ENCODE data around the gene C9orf85. TPM values are rescaled to one million over a fixed set of nuclear protein-coding genes. Genes with fewer than 3 reads are reported as not detected.
A peak's percentile ranks its signal among the peaks of the same experiment; 100 is the strongest.

C9orf85 gene, protein sequence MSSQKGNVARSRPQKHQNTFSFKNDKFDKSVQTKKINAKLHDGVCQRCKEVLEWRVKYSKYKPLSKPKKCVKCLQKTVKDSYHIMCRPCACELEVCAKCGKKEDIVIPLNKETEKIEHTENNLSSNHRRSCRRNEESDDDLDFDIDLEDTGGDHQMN
- 29.8 TPM for total RNA-seq
- 11.1 TPM for polyA plus RNA-seq

DNA sequence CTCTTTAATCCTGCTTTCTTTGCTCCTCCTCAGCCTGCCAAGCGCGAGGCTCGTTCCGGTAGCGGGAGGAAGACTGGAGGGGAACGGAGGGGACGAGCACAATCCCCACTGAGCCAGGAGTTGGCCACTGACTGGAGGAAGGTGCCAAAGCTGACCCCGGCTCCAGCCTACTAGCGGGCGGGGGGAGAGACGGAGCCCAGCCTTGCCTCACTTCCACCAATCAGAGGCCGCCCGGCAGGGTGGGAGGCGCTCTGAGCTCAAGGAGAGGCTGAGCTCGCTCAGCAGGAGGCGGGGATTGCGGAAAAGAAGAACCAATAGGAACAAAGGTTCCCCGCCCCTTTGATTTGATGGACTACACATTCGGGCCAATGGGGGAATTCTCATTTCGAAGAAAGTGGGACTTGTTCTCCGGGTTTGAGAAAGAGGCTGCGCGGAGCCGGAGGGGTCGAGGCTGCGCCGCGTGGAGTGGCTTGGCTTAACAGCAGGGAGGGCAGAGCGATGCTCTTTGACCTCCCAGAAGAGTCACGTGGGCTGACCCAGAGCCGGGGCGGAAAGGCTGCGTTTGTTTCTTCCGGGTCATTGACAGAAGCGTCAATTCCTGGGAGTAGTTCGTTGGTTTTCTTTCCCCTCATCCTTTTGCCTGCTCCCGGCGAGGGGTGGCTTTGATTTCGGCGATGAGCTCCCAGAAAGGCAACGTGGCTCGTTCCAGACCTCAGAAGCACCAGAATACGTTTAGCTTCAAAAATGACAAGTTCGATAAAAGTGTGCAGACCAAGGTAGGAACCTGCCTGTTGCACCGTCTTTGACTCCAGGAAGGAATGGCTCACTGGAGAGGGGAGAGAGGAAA, at the start of gene C9orf85, which contains the start of gene ABHD17B:
Gene C9orf85, plus strand, starts transcription at position 579 of the 847 bp plus-strand sequence. Its CDS starts 96 bp downstream, at position 675.
Gene ABHD17B, minus strand, starts transcription at position 133 of the 847 bp plus-strand sequence. CDS start 36,113 bp downstream, outside the sequence.
- Histone ChIP-seq H3K4me1 (ENCODE audit: insufficient read depth) (no peaks in the 10 kb centered on the region), H3K36me3 (ENCODE audit: insufficient read depth) (no peaks in the 10 kb centered on the region), H3K27ac (ENCODE audit: low read depth) (peak within 1 kb of the TSS; percentile 91), H3K4me3 (ENCODE audit: low read depth, low read length) (peak within 1 kb of the TSS; percentile 96)
- WGBS, result under 1% methylated on average over 45 of the region's 45 CpGs
- DNase-seq (ENCODE audit: extremely low spot score), result peak; percentile 99

DNA sequence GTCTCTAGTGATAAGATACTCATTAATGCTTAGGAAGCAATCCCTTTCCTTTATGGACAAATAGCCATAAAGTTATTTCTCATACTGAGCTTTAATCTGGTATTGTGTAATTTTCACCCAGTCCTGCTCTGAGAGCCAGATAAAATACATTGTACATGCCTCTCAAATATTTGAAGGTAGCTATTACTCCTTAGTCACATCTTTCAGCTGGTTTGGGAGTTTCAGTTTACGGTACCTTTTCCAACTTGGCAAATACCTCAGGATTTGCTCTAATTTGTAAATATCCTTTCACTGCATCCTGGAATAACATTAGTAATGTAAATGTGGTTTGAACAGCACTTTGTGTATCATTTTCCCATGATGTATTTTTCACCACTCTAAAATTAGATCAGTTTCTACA, 47.8 kb upstream of the C9orf85 start:
- Histone ChIP-seq H3K36me3 (ENCODE audit: insufficient read depth) (peaks cover 2% of the 10 kb centered on the region), H3K27ac (ENCODE audit: low read depth) (no peak overlapping the region), H3K4me1 (ENCODE audit: insufficient read depth) (no peaks in the 10 kb centered on the region), H3K4me3 (ENCODE audit: low read depth, low read length) (no peak overlapping the region)
- 86% methylated on average over 1 of the region's 1 CpG for WGBS
- DNase-seq (ENCODE audit: extremely low spot score), result no peak

DNA sequence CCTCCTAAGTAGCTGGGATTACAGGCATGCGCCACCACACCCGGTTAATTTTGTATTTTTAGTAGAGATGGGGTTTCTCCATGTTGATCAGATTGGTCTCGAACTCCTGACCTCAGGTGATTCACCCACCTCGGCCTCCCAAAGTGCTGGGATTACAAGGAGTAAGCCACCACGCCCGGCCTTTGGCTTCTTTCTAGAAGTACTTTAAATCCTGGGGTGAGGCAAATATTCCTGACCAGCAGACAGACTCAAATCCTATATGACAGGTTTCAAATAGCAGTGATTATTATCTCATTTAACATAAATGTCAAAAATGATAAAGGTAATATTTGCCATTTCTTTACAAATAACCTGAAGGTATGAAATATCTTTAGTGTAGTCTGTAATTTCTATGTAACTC, 36.1 kb upstream of the C9orf85 start:
- no peak for DNase-seq (ENCODE audit: extremely low spot score)
- Histone ChIP-seq H3K4me3 (ENCODE audit: low read depth, low read length) (no peak overlapping the region), H3K36me3 (ENCODE audit: insufficient read depth) (no peaks in the 10 kb centered on the region), H3K4me1 (ENCODE audit: insufficient read depth) (no peaks in the 10 kb centered on the region), H3K27ac (ENCODE audit: low read depth) (no peak overlapping the region)
- WGBS, result 97% methylated on average over 6 of the region's 6 CpGs

DNA sequence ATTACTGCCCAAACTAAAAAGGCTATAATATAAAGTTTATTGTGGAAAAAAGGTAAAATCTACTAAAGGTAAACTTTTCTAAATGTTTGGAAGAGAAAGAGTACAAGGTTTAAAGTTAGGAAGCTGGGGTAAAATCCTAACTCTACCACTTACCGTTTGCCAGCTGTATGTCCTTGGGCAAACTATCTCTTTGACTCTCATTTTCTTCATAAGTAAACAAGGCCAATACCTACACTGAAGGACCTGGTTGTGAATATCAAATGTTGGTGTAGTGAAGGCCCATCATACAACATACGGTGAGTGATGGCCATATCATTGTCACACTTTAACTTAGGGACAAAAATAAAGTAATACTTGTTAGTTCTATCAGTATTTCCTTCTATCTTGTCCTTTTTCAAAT, 35.3 kb upstream of the C9orf85 start:
- Histone ChIP-seq H3K36me3 (ENCODE audit: insufficient read depth) (no peaks in the 10 kb centered on the region), H3K27ac (ENCODE audit: low read depth) (no peak overlapping the region), H3K4me1 (ENCODE audit: insufficient read depth) (no peaks in the 10 kb centered on the region), H3K4me3 (ENCODE audit: low read depth, low read length) (no peak overlapping the region)
- no peak for DNase-seq (ENCODE audit: extremely low spot score)
- WGBS, result 96% methylated on average over 2 of the region's 2 CpGs

DNA sequence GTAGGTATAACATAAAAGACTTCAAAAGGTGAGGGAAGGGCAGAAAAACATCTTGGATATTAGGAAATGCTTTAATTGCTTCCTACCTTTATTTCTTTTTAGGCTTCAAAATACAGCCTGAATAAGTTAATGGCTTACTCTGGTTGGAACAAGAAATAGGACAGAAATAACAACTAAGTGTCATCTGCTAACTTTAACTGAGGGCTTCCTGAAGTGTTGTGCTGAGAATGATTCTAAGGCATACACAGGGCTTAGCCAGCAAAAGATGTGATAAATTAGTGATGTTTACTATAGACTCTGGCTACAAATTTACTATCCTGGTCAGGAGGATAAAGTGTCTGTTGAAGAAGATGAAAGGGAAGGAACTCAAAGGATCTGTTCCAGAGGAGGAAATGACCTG, 34.6 kb upstream of the C9orf85 start:
- Histone ChIP-seq H3K4me3 (ENCODE audit: low read depth, low read length) (no peak overlapping the region), H3K36me3 (ENCODE audit: insufficient read depth) (no peaks in the 10 kb centered on the region), H3K4me1 (ENCODE audit: insufficient read depth) (no peaks in the 10 kb centered on the region), H3K27ac (ENCODE audit: low read depth) (no peak overlapping the region)
- no peak for DNase-seq (ENCODE audit: extremely low spot score)

DNA sequence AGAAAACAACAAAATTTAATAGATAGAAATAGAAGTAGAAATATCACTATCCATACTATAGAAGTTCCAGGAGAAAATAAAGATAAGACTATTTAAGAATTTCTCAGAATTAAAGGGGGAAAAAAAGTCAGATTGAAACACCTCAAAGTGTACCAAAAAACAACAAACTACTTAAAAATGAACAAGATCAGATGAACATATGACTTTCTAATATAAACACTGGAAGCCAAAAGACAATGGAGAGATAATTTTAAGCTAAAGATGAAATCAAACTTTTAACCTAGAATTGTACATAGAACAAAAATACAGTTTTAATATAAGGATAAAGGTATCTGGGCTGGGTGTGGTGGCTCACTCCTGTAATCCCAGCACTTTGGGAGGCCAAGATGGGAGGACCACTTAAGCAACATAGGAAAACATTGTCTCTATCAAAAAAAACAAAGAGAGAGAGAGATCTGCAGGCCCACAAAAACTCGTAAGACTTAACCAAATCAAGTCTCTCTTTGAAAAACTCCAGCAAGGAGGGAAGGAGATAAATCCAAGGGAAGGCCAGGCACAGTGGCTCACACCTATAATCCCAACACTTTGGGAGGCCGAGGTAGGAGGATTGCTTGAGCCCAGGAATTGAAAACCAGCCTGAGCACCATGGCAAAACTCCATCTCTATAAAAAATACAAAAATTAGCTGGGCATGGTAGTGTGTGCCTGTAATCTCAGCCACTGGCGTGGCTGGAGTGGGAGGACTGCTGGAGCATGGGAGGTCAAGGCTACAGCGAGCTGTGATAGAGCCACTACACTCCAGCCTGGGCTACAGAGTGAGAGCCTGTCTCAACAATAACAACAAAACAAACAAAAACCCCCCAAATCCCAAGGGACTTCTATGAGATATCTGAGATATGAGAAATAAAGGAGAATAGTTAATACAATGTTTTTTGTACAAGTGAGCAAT, 32.8 kb upstream of the C9orf85 start:
- H3K4me1 ChIP-seq (ENCODE audit: insufficient read depth), result no peaks in the 10 kb centered on the region
- H3K27ac ChIP-seq (ENCODE audit: low read depth), result no peak overlapping the region
- no peak for DNase-seq (ENCODE audit: extremely low spot score)
- no peaks in the 10 kb centered on the region for H3K36me3 ChIP-seq (ENCODE audit: insufficient read depth)
- 98% methylated on average over 4 of the region's 4 CpGs for WGBS
- H3K4me3 ChIP-seq (ENCODE audit: low read depth, low read length), result no peak overlapping the region

DNA sequence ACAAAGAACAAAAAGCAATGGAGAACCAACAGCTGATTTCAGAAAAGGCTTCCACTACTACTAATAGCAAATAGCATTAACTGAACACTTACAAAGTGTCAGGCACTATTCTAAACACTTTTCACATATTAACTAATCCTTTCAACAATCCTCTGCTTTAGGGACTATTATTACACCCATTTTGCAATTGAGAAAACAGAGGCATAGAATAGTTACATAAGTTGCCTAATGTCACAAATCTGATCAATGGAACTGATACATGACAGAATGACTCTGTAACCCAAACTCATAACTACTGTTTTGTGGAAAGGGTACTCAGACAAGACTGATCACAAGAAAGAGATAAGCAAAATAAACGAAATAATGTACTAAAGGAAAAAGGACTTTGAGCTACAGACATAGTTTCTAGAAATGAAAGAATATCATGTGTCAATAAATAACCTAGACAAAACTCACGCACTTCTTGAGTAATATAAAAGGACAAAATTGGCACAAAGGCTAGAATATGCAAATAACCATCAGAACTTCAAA, 31.7 kb upstream of the C9orf85 start:
- no peak for DNase-seq (ENCODE audit: extremely low spot score)
- Histone ChIP-seq H3K4me3 (ENCODE audit: low read depth, low read length) (no peak overlapping the region), H3K27ac (ENCODE audit: low read depth) (no peak overlapping the region), H3K36me3 (ENCODE audit: insufficient read depth) (no peaks in the 10 kb centered on the region), H3K4me1 (ENCODE audit: insufficient read depth) (no peaks in the 10 kb centered on the region)
- 94% methylated on average over 2 of the region's 2 CpGs for WGBS

DNA sequence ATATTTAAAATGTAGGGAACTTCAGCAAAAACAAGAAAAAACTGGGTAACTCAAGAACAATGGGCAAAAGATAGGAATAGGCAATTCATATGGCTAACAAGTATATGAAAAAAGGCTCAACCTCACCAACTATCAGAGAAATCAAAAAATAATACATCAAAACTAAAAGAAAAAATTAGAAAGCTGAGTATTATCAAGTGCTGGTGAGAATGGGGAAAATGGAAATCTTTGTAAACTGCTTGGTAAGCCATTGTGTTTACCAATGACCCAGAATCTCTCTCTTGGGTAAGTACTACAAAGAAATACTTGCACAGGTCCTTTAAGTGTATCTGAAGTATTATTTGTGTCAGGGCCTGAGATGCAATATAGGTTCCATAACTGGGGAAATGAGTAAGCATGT, 27.4 kb upstream of the C9orf85 start:
- Histone ChIP-seq H3K27ac (ENCODE audit: low read depth) (no peak overlapping the region), H3K4me1 (ENCODE audit: insufficient read depth) (no peaks in the 10 kb centered on the region), H3K4me3 (ENCODE audit: low read depth, low read length) (no peak overlapping the region), H3K36me3 (ENCODE audit: insufficient read depth) (no peaks in the 10 kb centered on the region)
- no peak for DNase-seq (ENCODE audit: extremely low spot score)

DNA sequence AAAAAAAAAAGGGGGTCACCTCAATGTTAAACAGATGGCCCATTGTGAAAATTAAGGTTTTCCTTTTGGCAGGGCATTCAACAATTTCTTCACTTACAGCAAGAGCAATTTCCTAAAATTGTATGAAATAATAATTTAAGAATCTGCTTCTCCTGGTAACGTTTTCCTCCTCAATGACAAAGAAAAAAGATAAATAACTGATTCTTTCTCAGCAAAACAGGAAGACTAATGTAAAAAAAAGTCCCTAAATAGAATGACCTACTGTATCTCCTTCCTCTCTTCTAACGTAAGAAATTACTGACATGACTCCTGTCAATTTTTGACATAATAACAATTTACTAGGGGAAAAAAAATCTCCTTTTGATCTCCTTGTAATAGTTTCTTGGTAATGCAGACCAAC, 26.0 kb upstream of the C9orf85 start:
- Histone ChIP-seq H3K36me3 (ENCODE audit: insufficient read depth) (no peaks in the 10 kb centered on the region), H3K4me3 (ENCODE audit: low read depth, low read length) (no peak overlapping the region), H3K27ac (ENCODE audit: low read depth) (peak overlapping the region; percentile 23), H3K4me1 (ENCODE audit: insufficient read depth) (no peaks in the 10 kb centered on the region)
- WGBS, result 58% methylated on average over 2 of the region's 2 CpGs
- no peak for DNase-seq (ENCODE audit: extremely low spot score)

DNA sequence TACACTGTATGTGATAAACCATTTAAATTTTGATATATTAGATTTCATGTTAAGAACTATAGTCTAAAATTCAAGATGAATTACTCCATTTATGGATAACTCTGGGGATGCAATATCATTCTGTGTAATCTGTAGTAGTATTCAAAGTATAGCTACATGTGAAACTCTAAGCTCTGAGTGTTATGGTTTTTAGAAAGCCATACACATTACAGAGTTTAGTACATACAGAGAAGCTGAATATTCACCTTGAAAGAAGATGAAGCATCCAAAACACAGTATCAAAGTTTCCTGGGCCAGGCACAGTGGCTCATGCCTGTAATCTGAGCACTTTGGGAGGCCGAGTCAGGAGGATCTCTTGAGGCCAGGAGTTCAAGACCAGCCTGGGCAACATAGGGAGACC, 25.4 kb upstream of the C9orf85 start:
- H3K27ac ChIP-seq (ENCODE audit: low read depth), result no peak overlapping the region
- no peak overlapping the region for H3K4me3 ChIP-seq (ENCODE audit: low read depth, low read length)
- no peak for DNase-seq (ENCODE audit: extremely low spot score)
- H3K4me1 ChIP-seq (ENCODE audit: insufficient read depth), result no peaks in the 10 kb centered on the region
- 95% methylated on average over 1 of the region's 1 CpG for WGBS
- no peaks in the 10 kb centered on the region for H3K36me3 ChIP-seq (ENCODE audit: insufficient read depth)

DNA sequence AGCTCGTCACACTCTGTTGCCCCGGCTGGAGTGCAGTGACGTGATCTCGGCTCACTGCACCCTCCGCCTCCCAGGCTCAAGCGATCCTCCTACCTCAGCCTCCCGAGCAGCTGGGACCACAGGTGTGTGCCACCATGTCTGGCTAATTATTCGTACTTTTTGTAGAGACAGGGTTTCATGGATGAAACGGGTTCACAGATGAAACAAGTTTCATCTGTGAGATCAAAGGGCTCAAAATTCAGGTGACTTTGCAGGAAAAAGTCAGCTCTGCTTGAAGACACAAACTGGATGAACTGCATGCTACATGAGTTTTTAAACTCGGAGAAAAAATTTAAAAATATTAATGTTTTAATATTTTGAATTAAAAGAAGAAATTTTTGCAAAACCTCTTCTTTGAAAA, 24.9 kb upstream of the C9orf85 start:
- 96% methylated on average over 10 of the region's 10 CpGs for WGBS
- H3K27ac ChIP-seq (ENCODE audit: low read depth), result no peak overlapping the region
- H3K36me3 ChIP-seq (ENCODE audit: insufficient read depth), result no peaks in the 10 kb centered on the region
- no peaks in the 10 kb centered on the region for H3K4me1 ChIP-seq (ENCODE audit: insufficient read depth)
- DNase-seq (ENCODE audit: extremely low spot score), result no peak
- no peak overlapping the region for H3K4me3 ChIP-seq (ENCODE audit: low read depth, low read length)

DNA sequence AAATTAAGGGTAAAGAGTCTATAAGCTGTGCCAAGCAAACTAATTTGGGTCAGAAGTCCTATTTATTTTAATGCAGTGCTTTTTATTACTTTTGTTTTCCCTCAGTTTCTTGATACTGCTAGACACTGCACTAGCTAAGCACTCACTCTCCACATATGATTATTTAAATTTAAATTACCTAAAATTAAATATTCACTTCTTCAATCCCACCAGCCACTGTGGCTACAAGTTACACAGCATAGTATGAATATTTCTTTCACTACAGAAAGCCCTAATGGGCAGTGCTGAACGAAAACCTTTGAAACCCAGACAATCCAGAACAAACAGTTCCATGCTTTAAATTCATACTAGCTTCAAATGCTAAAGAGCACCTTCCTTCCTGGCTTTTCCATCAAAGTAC, 24.1 kb upstream of the C9orf85 start:
- Histone ChIP-seq H3K27ac (ENCODE audit: low read depth) (no peak overlapping the region), H3K36me3 (ENCODE audit: insufficient read depth) (no peaks in the 10 kb centered on the region), H3K4me1 (ENCODE audit: insufficient read depth) (no peaks in the 10 kb centered on the region), H3K4me3 (ENCODE audit: low read depth, low read length) (no peak overlapping the region)
- 76% methylated on average over 1 of the region's 1 CpG for WGBS
- no peak for DNase-seq (ENCODE audit: extremely low spot score)

DNA sequence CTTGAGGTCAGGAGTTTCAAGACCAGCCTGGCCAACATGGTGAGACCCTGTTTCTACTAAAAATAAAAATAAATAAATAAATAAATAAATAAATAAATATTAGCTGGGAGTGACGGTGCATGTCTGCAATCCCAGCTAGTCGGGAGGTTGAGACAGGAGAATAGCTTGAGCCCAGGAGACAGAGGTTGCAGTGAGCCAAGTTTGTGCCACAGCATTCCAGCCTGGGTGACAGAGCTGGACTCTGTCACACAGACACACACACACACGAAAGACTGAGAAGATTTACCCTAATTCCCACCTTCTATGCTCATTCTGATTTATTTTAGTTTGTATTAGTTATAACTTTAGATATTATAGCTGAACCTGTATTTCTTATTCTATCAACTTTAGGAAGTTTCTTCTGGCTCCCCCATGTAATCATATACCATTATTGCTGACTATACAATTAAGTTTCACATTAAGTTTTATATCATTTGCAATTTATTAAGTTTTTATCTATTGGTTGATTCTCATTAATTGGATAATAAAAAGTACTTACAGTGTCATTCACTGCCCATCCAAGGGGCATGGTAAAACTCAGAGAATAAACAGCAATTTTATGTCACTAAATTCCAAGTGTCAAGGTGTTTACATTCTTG, 21.3 kb upstream of the C9orf85 start:
- Histone ChIP-seq H3K4me3 (ENCODE audit: low read depth, low read length) (no peak overlapping the region), H3K4me1 (ENCODE audit: insufficient read depth) (no peaks in the 10 kb centered on the region), H3K27ac (ENCODE audit: low read depth) (no peak overlapping the region), H3K36me3 (ENCODE audit: insufficient read depth) (no peaks in the 10 kb centered on the region)
- WGBS, result 85% methylated on average over 3 of the region's 3 CpGs
- DNase-seq (ENCODE audit: extremely low spot score), result no peak
